Left lung (tissue), 10 donors: ENCODE results near the gene MB. TPM values are rescaled to one million over a fixed set of nuclear protein-coding genes. Genes with fewer than 3 reads are reported as not detected.

Experiments used
- ATAC-seq: fragments of 200-7000 bp; cut with Tn5 transposase; one replicate; pipeline ENCODE4 v1.9.1; 2020; ENCODE audit warnings: moderate library complexity
- DNase-seq, 4 donors: peaks; one replicate each; pipeline ENCODE4 v3.0.0-alpha.2; 2013 to 2020
- H3K27ac ChIP-seq, 2 donors: fragments of 200-600 bp; sonication (generic) in 1 of 2; one replicate each; pipeline versions ENCODE4 v1.5.0 to v1.8.0; 2020 to 2021
- H3K27me3 ChIP-seq, 2 donors: fragments of 200-600 bp; sonication (generic) in 1 of 2; one replicate each; pipeline versions ENCODE4 v1.5.0 to v1.8.0; 2020 to 2021
- H3K36me3 ChIP-seq, 2 donors: fragments of 200-600 bp; sonication (generic) in 1 of 2; one replicate each; pipeline versions ENCODE4 v1.5.0 to v1.8.0; 2020 to 2021
- H3K4me1 ChIP-seq, 2 donors: fragments of 200-600 bp; one replicate each; pipeline ENCODE4 v1.8.0; 2021
- H3K4me3 ChIP-seq, 2 donors: fragments of 200-600 bp; sonication (generic) in 1 of 2; one replicate each; pipeline versions ENCODE4 v1.5.0 to v1.8.0; 2020 to 2021; ENCODE audit warnings: mild to moderate bottlenecking in 1 of 2
- H3K9me3 ChIP-seq, 2 donors: fragments of 200-600 bp; sonication (generic) in 1 of 2; one replicate each; pipeline versions ENCODE4 v1.5.0 to v1.8.0; 2020 to 2021
- CTCF ChIP-seq, 2 donors: fragments of 200-600 bp; sonication (generic) in 1 of 2; IDR thresholded peaks; one replicate each; pipeline versions ENCODE4 v1.5.0 to v1.8.0; 2021; ENCODE audit warnings: antibody characterized with exemption in 2 of 2
- intact Hi-C, 2 donors: fragments of 100-400 bp; cut with DNase I; formaldehyde crosslinking; loops; one replicate each; pipeline versions ENCODE4 v1.11.2 to v1.14.2; 2022
- polyA plus RNA-seq, 6 donors: library from polyadenylated mRNA; unstranded; fragments of 120-200 nt; gene quantifications; one replicate each; pipeline ENCODE4 v1.2.1, GENCODE V29; 2013; ENCODE audit not compliant: insufficient read length in 6 of 6
- total RNA-seq, 2 donors: library from RNA; stranded (reverse); fragmentation: NEBNext Ultra II Directional; extraction: Animal tissue kit (Norgen Biotek cat#: 25700); gene quantifications; one replicate each; pipeline ENCODE4 v1.2.1, GENCODE V29; 2021
- donor health status: DM: no; HTN: yes; CAD: no.
- donor health status: DM: no; HTN: no; CAD: no.

The MB gene
- total and polyA plus RNA-seq, 8 donors = 0.18 to 3.3 (median 0.86) TPM

GRCh38 chr22:35575116-35575748, 41.9 kb downstream of the MB start:
- intact Hi-C loops = no loop called here
- no peaks in the 10 kb centered on the region for H3K9me3 ChIP-seq
- no peaks in the 10 kb centered on the region for H3K27me3 ChIP-seq
- ATAC-seq (no peak), DNase-seq (peak in 1 of 4 donors; percentile 59)
- H3K36me3 ChIP-seq = no peaks in the 10 kb centered on the region
- no peaks in the 10 kb centered on the region for H3K4me1 ChIP-seq
- no peak overlapping the region for H3K4me3 ChIP-seq
- TF ChIP-seq CTCF (IDR thresholded peaks at IDR 0.05) = no peak
- H3K27ac ChIP-seq = no peak overlapping the region

- DNase-seq (no peak), ATAC-seq (no peak)
- Histone ChIP-seq H3K4me1 (no peaks in the 10 kb centered on the region), H3K4me3 (no peak overlapping the region), H3K36me3 (no peaks in the 10 kb centered on the region), H3K27ac (no peak overlapping the region), H3K9me3 (no peaks in the 10 kb centered on the region), H3K27me3 (no peaks in the 10 kb centered on the region)
- intact Hi-C loops = no loop called here
- no peak for TF ChIP-seq CTCF (IDR thresholded peaks at IDR 0.05)
These were observed 44.6 kb downstream of the MB start for GRCh38 chr22:35572556-35572955.

- no peak for ATAC-seq
- intact Hi-C loops = no loop called here
- TF ChIP-seq CTCF (IDR thresholded peaks at IDR 0.05) = no peak
These were observed 46.4 kb downstream of the MB start for GRCh38 chr22:35570686-35571194.

GRCh38 chr22:35569916-35570315, 47.2 kb downstream of the MB start:
- Histone ChIP-seq H3K4me1 (no peaks in the 10 kb centered on the region), H3K9me3 (no peaks in the 10 kb centered on the region), H3K27me3 (no peaks in the 10 kb centered on the region), H3K36me3 (no peaks in the 10 kb centered on the region), H3K4me3 (no peak overlapping the region), H3K27ac (no peak overlapping the region)
- DNase-seq = no peak
- no peak for TF ChIP-seq CTCF (IDR thresholded peaks at IDR 0.05)
- ATAC-seq = no peak
- intact Hi-C loops = no loop called here

More at GRCh38 chr22:35570686-35571194, 46.4 kb downstream of the MB start:
- Histone ChIP-seq H3K36me3 (no peaks in the 10 kb centered on the region), H3K27ac (no peak overlapping the region), H3K27me3 (no peaks in the 10 kb centered on the region), H3K4me1 (no peaks in the 10 kb centered on the region), H3K4me3 (no peak overlapping the region), H3K9me3 (no peaks in the 10 kb centered on the region)
- no peak for DNase-seq

GRCh38 chr22:35568751-35569739, 48.1 kb downstream of the MB start:
- Histone ChIP-seq H3K4me1 (no peaks in the 10 kb centered on the region), H3K9me3 (no peaks in the 10 kb centered on the region), H3K4me3 (no peak overlapping the region), H3K36me3 (no peaks in the 10 kb centered on the region), H3K27me3 (no peaks in the 10 kb centered on the region), H3K27ac (no peak overlapping the region)
- TF ChIP-seq CTCF (IDR thresholded peaks at IDR 0.05) = no peak
- DNase-seq = no peak
- intact Hi-C loops = no loop called here
- peak; percentile 72 for ATAC-seq
